ENCODE measurements around the gene FAIM2.

Gene FAIM2

DNA sequence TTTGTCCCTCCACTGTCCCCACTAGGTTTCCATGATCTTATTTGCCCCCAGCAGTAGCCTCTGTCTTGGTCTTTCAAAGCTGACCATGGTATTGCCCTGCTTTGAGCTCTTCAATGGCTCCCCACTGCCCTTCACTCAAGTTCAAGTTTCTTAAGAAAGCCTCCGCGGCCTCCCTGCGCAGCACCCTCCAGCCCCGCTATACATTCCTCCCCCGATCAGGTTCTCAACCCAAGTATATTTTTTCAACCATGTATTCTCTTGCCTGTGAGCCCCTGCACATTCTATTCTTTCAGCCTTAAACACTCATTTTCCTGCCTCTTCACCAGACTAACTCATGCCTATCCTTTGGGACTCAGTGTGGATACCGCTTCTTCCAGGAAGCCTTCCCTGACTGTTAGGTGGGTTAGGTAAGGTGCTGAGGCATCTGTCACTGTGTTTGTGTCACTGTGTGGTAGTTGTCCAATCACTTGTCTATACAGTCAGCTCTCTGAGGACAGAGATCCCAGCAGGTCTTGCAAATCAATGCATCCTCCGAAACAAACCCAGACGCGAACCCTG lies 4.3 kb downstream of the FAIM2 start:
- no peaks in the 10 kb centered on the region for H3K9me3 ChIP-seq
- no peaks in the 10 kb centered on the region for H3K36me3 ChIP-seq
- H3K27me3 ChIP-seq, result peaks cover 0 to 24% of the 10 kb centered on the region in 2 donors
- TF ChIP-seq, protein P1, sequence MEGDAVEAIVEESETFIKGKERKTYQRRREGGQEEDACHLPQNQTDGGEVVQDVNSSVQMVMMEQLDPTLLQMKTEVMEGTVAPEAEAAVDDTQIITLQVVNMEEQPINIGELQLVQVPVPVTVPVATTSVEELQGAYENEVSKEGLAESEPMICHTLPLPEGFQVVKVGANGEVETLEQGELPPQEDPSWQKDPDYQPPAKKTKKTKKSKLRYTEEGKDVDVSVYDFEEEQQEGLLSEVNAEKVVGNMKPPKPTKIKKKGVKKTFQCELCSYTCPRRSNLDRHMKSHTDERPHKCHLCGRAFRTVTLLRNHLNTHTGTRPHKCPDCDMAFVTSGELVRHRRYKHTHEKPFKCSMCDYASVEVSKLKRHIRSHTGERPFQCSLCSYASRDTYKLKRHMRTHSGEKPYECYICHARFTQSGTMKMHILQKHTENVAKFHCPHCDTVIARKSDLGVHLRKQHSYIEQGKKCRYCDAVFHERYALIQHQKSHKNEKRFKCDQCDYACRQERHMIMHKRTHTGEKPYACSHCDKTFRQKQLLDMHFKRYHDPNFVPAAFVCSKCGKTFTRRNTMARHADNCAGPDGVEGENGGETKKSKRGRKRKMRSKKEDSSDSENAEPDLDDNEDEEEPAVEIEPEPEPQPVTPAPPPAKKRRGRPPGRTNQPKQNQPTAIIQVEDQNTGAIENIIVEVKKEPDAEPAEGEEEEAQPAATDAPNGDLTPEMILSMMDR (IDR thresholded peaks at IDR 0.05), result no peak
- no peak for DNase-seq
- intact Hi-C loops (cut with DNase I; ENCODE audit: low total_unique reads), result no loop called here
- H3K27ac ChIP-seq, result no peak overlapping the region
- H3K4me1 ChIP-seq, result peaks cover 0 to 14% (median 5%) of the 10 kb centered on the region in 4 donors
- no peak overlapping the region for H3K4me3 ChIP-seq

DNA sequence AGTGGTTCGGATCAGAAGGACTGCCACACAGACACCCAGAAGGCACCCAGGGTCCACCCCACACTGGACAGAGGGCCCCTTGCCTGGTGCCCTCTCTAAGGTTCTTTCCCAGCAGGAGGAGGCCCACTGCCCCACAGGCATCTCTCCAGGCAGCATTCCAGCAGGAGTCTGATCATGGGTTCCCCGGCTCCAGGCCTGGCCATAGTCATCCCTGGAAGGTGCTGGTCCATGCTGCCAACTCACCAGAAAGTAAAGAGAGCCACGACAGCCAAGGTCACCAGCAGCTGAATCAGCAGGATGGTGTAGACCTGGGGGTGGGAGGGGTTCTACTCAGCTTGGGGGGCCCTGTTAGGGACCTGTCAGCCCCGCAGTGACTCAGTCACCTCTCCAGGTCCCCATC lies 6.4 kb downstream of the FAIM2 start:
- Histone ChIP-seq H3K4me1 (peaks cover 0 to 3% (median 0%) of the 10 kb centered on the region in 4 donors), H3K27me3 (peaks cover 0 to 10% of the 10 kb centered on the region in 2 donors), H3K36me3 (no peaks in the 10 kb centered on the region), H3K9me3 (no peaks in the 10 kb centered on the region), H3K27ac (no peak overlapping the region), H3K4me3 (no peak overlapping the region)
- TF ChIP-seq, protein P1 (IDR thresholded peaks at IDR 0.05), result no peak
- DNase-seq, result no peak
- intact Hi-C loops (cut with DNase I; ENCODE audit: low total_unique reads), result no loop called here

DNA sequence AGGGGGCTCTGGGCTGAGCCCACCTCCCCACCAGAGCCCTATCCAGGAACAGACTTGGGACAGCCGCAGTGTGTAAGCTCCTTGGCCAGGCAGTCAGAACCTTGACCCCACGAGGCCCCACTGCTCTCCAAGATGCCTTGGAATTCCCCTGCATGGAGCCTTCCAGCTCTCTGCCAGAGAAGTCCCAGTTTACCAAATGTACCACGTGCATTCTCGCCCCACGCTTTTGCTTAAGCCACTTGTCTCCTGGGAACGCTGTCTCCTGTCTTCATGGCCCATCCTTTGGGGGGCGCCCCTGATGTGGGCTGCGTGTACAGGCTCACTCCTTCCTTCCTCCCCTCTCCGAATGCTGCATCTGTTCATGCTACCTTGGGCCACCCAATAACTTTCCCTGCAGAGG lies 7.9 kb downstream of the FAIM2 start:
- Histone ChIP-seq H3K4me3 (no peak overlapping the region), H3K36me3 (no peaks in the 10 kb centered on the region), H3K27ac (no peak overlapping the region), H3K27me3 (peaks cover 0 to 14% of the 10 kb centered on the region in 2 donors), H3K9me3 (no peaks in the 10 kb centered on the region), H3K4me1 (peaks cover 0 to 3% (median 0%) of the 10 kb centered on the region in 4 donors)
- intact Hi-C loops (cut with DNase I; ENCODE audit: low total_unique reads), result no loop called here
- TF ChIP-seq, protein P1 (IDR thresholded peaks at IDR 0.05), result no peak
- DNase-seq, result no peak

DNA sequence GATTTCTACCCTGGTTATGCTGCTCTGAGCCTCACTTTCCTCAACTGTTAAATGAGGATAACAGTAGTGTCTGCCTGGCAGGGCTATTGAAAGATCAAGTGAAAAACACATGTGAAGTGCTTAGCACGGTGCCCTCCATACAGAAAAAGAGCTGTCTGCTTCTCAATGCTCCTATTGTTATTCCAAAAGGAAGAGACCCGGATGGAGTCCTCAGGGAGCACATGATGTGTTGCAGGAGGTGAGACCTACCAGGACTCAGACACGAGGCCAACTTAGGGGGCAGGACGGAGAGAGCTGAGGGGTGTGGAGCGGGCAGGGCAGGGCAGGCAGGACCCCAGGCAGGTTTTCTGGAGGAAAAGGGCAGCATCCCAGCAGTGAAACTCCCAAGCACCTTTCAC lies 8.9 kb downstream of the FAIM2 start:
- Histone ChIP-seq H3K27ac (no peak overlapping the region), H3K9me3 (no peaks in the 10 kb centered on the region), H3K4me3 (no peak overlapping the region), H3K36me3 (no peaks in the 10 kb centered on the region), H3K27me3 (peaks cover 0 to 14% of the 10 kb centered on the region in 2 donors), H3K4me1 (peaks cover 0 to 3% (median 0%) of the 10 kb centered on the region in 4 donors)
- intact Hi-C loops (cut with DNase I; ENCODE audit: low total_unique reads), result no loop called here
- DNase-seq, result no peak
- TF ChIP-seq, protein P1 (IDR thresholded peaks at IDR 0.05), result no peak

DNA sequence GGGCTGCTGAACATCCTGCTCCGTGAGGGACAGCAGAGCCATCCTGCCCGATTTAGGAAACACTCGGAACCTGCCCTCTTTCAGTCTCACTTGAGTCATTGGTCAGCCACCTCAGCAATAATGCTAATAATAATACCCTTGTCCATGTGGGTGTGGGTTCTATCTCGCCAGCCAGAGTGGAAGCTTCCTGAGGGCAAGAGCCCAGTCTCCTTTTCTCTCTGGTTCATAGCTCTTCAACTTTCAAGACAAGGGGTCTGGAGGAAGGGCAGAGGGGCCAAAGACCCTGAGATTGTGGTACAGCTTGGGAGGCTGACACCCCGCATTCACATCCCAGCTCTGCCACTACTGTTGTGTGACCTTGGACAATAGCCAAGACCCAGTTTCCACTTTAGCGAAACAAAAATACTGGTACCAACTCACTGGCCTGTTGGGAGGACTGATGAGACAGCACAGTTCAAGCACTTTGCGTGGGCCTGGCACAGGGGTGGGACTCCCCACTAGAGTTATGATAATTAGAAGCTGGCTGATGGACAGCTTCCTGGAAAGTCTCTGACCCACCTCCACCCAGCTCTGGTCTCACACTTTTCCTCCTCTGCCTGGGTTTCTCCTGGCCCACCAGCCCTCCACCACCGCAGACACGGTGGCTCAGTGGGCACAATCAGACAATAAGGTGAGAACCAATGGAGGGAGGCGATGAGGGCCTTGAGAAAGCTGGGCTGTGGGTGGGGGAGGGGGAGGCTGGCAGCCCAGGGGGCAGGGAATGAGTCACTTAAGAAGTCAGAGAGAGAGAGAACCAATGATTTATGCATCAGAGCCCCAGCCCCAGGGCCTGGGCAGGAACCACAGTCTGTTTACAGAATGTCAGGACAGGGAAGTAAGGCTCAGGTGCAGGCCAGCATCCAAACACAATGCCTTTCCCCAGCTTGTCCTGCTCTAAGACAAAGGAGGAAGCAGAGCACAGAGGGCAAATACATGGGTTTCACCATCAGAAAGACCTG lies 9.6 kb downstream of the FAIM2 start:
- TF ChIP-seq, protein P1 (IDR thresholded peaks at IDR 0.05), result no peak
- H3K4me3 ChIP-seq, result no peak overlapping the region
- no peak overlapping the region for H3K27ac ChIP-seq
- intact Hi-C loops (cut with DNase I; ENCODE audit: low total_unique reads), result no loop called here
- H3K36me3 ChIP-seq, result no peaks in the 10 kb centered on the region
- H3K27me3 ChIP-seq, result peaks cover 0 to 14% of the 10 kb centered on the region in 2 donors
- H3K4me1 ChIP-seq, result peaks cover 0 to 3% (median 0%) of the 10 kb centered on the region in 4 donors
- H3K9me3 ChIP-seq, result no peaks in the 10 kb centered on the region
- no peak for DNase-seq

All from tibial artery (tissue), 4 donors.